K562 (cell line): ENCODE data around the gene GXYLT2. TPM values are rescaled to one million over a fixed set of nuclear protein-coding genes. Genes with fewer than 3 reads are reported as not detected.

Experiments
- OTX1 ChIP-seq: fragments of 450-650 bp; formaldehyde crosslinking; IDR thresholded peaks from 2 replicates; pipeline ENCODE4 v1.4.0; 2022; ENCODE audit warnings: mild to moderate bottlenecking
- ZNF717 ChIP-seq: fragments of 250-450 bp; sonication (Bioruptor Pico); IDR thresholded peaks from 2 replicates; pipeline ENCODE4 v1.5.0; 2021
- polyA plus RNA-seq, 8 experiments: library from polyadenylated mRNA; depleted of rRNA in 4 of 8; stranded (reverse) in 5 of 8; unstranded in 3 of 8; fragments of >200 nt; fragmentation: Nextera tagmentation in 2 of 8; fragmentation: Illumina TruSeq in 1 of 8; extraction: Ambion mirVana in 2 of 8; extraction: Trizol in 1 of 8; gene quantifications; 2 replicates each; pipeline versions ENCODE4 v1.2.1 to v1.2.3, GENCODE V29; 2011 to 2014; ENCODE audit warnings: inconsistent platforms in 1 of 8, missing spikeins in 1 of 8
- total RNA-seq, 7 experiments: library from RNA; depleted of rRNA in 6 of 7; stranded (reverse); fragments of >200 nt in 6 of 7; fragmentation: Illumina TruSeq in 2 of 7; extraction: Trizol in 2 of 7; gene quantifications; 2 replicates each; pipeline versions ENCODE4 v1.2.1 to v1.2.3, GENCODE V29; 2011 to 2021; ENCODE audit warnings: low replicate concordance in 1 of 7
- TF ChIP-seq, protein P1 (sequence below): fragments of 250-450 bp; sonication (Bioruptor Pico); IDR thresholded peaks from 2 replicates; pipeline ENCODE4 v1.4.0; 2020
- TF ChIP-seq, protein P2 (sequence below): IDR thresholded peaks from 2 replicates; pipeline ENCODE4 v1.6.1; 2011; ENCODE audit not compliant: insufficient read length; ENCODE audit errors: extremely low read depth
- TF ChIP-seq, protein P3 (sequence below), 2 experiments: IDR thresholded peaks in 1 of 2; conservative IDR thresholded peaks in 1 of 2; 2 replicates each; pipeline ENCODE4 v1.6.1; 2016; ENCODE audit warnings: low read depth in 2 of 2, mild to moderate bottlenecking in 1 of 2, missing compliant biosample characterization in 1 of 2, missing genetic modification characterization in 1 of 2, moderate library complexity in 1 of 2

The GXYLT2 gene
- total and polyA plus RNA-seq, 9 of the 15 experiments (the other 6 are each of a cell fraction or from before 2014, with no cell fraction given) = 0.71 to 6.0 (median 3.3) TPM

DNA sequence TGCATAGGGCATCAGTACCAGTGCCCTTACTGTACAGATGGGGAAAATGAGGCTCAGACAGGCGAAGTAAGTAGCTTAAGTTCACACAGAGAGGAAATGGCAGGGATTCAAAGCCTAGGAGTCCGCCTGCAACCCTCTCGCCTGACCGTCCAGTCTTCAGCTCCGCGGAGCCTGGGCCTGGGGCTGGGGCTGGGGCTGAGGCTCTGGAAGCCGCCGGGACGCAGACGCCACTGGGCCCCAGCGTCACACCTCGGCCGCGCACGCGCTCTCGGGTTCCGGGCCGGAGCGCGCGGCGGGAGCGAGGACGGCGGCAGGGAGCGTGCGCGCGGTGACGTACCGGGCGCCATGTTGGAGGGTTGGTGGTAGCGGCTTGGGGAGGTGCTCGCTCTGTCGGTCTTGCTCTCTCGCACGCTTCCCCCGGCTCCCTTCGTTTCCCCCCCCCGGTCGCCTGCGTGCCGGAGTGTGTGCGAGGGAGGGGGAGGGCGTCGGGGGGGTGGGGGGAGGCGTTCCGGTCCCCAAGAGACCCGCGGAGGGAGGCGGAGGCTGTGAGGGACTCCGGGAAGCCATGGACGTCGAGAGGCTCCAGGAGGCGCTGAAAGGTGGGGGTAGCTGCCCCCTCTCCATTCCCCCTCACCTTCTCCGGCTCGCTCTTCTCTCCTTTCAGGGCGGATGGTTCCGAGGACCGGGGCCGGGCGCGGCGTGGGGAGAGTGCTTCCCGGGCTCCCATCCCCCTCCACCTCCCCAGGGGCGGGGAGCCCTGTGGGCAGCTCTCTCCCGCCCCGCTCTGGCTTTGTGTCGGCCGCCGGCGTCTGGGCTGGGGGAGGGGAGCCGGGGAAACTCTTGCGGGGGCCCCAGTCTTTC is 108.9 kb downstream of the GXYLT2 start, which contains the start of gene PPP4R2 (continued):
- TF ChIP-seq, protein P1, sequence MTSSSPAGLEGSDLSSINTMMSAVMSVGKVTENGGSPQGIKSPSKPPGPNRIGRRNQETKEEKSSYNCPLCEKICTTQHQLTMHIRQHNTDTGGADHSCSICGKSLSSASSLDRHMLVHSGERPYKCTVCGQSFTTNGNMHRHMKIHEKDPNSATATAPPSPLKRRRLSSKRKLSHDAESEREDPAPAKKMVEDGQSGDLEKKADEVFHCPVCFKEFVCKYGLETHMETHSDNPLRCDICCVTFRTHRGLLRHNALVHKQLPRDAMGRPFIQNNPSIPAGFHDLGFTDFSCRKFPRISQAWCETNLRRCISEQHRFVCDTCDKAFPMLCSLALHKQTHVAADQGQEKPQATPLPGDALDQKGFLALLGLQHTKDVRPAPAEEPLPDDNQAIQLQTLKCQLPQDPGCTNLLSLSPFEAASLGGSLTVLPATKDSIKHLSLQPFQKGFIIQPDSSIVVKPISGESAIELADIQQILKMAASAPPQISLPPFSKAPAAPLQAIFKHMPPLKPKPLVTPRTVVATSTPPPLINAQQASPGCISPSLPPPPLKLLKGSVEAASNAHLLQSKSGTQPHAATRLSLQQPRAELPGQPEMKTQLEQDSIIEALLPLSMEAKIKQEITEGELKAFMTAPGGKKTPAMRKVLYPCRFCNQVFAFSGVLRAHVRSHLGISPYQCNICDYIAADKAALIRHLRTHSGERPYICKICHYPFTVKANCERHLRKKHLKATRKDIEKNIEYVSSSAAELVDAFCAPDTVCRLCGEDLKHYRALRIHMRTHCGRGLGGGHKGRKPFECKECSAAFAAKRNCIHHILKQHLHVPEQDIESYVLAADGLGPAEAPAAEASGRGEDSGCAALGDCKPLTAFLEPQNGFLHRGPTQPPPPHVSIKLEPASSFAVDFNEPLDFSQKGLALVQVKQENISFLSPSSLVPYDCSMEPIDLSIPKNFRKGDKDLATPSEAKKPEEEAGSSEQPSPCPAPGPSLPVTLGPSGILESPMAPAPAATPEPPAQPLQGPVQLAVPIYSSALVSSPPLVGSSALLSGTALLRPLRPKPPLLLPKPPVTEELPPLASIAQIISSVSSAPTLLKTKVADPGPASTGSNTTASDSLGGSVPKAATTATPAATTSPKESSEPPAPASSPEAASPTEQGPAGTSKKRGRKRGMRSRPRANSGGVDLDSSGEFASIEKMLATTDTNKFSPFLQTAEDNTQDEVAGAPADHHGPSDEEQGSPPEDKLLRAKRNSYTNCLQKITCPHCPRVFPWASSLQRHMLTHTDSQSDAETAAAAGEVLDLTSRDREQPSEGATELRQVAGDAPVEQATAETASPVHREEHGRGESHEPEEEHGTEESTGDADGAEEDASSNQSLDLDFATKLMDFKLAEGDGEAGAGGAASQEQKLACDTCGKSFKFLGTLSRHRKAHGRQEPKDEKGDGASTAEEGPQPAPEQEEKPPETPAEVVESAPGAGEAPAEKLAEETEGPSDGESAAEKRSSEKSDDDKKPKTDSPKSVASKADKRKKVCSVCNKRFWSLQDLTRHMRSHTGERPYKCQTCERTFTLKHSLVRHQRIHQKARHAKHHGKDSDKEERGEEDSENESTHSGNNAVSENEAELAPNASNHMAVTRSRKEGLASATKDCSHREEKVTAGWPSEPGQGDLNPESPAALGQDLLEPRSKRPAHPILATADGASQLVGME = 0 out of 2 replicates have a peak, but pooled peaks have one; percentile 30
- TF ChIP-seq ZNF717 (CRISPR knock-in tag) = no peak
- TF ChIP-seq, protein P2, sequence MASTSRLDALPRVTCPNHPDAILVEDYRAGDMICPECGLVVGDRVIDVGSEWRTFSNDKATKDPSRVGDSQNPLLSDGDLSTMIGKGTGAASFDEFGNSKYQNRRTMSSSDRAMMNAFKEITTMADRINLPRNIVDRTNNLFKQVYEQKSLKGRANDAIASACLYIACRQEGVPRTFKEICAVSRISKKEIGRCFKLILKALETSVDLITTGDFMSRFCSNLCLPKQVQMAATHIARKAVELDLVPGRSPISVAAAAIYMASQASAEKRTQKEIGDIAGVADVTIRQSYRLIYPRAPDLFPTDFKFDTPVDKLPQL = no peak
- TF ChIP-seq, protein P3, sequence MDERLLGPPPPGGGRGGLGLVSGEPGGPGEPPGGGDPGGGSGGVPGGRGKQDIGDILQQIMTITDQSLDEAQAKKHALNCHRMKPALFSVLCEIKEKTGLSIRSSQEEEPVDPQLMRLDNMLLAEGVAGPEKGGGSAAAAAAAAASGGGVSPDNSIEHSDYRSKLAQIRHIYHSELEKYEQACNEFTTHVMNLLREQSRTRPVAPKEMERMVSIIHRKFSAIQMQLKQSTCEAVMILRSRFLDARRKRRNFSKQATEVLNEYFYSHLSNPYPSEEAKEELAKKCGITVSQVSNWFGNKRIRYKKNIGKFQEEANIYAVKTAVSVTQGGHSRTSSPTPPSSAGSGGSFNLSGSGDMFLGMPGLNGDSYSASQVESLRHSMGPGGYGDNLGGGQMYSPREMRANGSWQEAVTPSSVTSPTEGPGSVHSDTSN (CRISPR knock-in tag; IDR thresholded peaks at IDR 0.05; ENCODE audit: low read depth) = no peak
- TF ChIP-seq, protein P3 (tag; conservative IDR thresholded peaks at IDR 0.05; ENCODE audit: low read depth) = no peak
- TF ChIP-seq OTX1 = no peak
